NOMO-1 (cell line): Measurements from ENCODE around the gene TIPRL.
"Not testable (repeated sequence)": the region's sequence is repeated elsewhere in the genome, so short reads cannot be mapped to it uniquely, and the experiment has no call there.

Experiments
- DNase-seq, 2 experiments: peaks; one replicate each; lab custom pipeline; 2025; ENCODE audit not compliant: unreplicated experiment in 2 of 2; lab: John Stamatoyannopoulos, UW

The TIPRL gene

GRCh38 chr1:168178638-168179437 lies at the start of gene TIPRL:
Gene TIPRL (plus strand): TSS chr1:168178962. CDS start chr1:168179078, 116 bp downstream.
- DNase-seq = peak; percentile 95

GRCh38 chr1:168129933-168130332 lies 48.8 kb upstream of the TIPRL start:
- no peak for DNase-seq

- no peak for DNase-seq
Measured at GRCh38 chr1:168134132-168134531, 44.6 kb upstream of the TIPRL start.

- DNase-seq = no peak
Measured at GRCh38 chr1:168134642-168135041, 44.1 kb upstream of the TIPRL start.

- DNase-seq = no peak
Measured at GRCh38 chr1:168135116-168135920, 43.4 kb upstream of the TIPRL start.

- DNase-seq = no peak
Measured at GRCh38 chr1:168135921-168136708, 42.6 kb upstream of the TIPRL start.

GRCh38 chr1:168136709-168137514 lies 41.9 kb upstream of the TIPRL start, which contains the start of gene GPR161:
Gene GPR161 (minus strand): TSS chr1:168136930. CDS start chr1:168104850, 32,080 bp downstream.
- no peak for DNase-seq

- no peak for DNase-seq
Measured at GRCh38 chr1:168137515-168137821, 41.3 kb upstream of the TIPRL start.

- DNase-seq = no peak
Measured at GRCh38 chr1:168138134-168138533, 40.6 kb upstream of the TIPRL start.

- DNase-seq = no peak
Measured at GRCh38 chr1:168139070-168139469, 39.7 kb upstream of the TIPRL start.

- DNase-seq = no peak
Measured at GRCh38 chr1:168141871-168142385, 36.8 kb upstream of the TIPRL start.

GRCh38 chr1:168145184-168146159 lies 33.3 kb upstream of the TIPRL start:
- peak; percentile 76 to 78 for DNase-seq

- peak in 1 of 2 experiments; percentile 43 for DNase-seq
Measured at GRCh38 chr1:168146160-168146539, 32.6 kb upstream of the TIPRL start.

GRCh38 chr1:168146626-168147025 lies 32.1 kb upstream of the TIPRL start:
- DNase-seq = no peak

- DNase-seq = peak in 1 of 2 experiments; percentile 51
Measured at GRCh38 chr1:168148916-168149315, 29.8 kb upstream of the TIPRL start.

- DNase-seq = no peak
Measured at GRCh38 chr1:168150283-168150682, 28.5 kb upstream of the TIPRL start.

- DNase-seq = no peak
Measured at GRCh38 chr1:168151935-168152334, 26.8 kb upstream of the TIPRL start.

GRCh38 chr1:168154707-168155106 lies 24.1 kb upstream of the TIPRL start:
- DNase-seq = not testable (repeated sequence)

- DNase-seq = no peak
Measured at GRCh38 chr1:168155910-168156309, 22.9 kb upstream of the TIPRL start.
